NCI-H2196 treated with DMSO at 0.1 percent for 48 hours (cell line): ENCODE data around the gene TMEM98.
"Not testable (repeated sequence)": the region's sequence is repeated elsewhere in the genome, so short reads cannot be mapped to it uniquely, and the experiment has no call there.

Source experiments
- DNase-seq: peaks from one replicate; lab custom pipeline; 2025; ENCODE audit not compliant: unreplicated experiment; lab: John Stamatoyannopoulos, UW

The TMEM98 gene

GRCh38 chr17:32914181-32914580 lies 13.8 kb upstream of the TMEM98 start:
- no peak for DNase-seq

GRCh38 chr17:32915245-32915644 lies 12.7 kb upstream of the TMEM98 start:
- DNase-seq: no peak

DNA sequence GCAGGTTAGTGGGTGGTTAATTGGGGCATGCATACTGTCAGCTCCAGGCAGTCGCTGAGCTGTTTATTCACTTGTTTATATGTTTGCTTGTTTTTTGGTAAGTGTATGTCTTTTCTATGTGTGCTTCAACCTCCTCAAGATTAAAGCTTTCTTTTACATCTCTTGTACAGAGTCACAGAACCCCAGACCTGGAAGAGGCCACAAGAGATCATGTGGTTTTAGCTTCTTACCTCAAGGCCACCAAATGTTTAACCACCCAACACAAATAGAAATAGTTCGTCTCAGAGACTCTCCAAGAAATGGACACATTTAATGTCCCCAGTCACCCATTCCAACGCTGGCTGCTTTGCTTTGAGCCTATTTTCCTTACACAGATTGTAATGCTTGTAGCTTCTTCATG lies 11.8 kb upstream of the TMEM98 start:
- no peak for DNase-seq

DNA sequence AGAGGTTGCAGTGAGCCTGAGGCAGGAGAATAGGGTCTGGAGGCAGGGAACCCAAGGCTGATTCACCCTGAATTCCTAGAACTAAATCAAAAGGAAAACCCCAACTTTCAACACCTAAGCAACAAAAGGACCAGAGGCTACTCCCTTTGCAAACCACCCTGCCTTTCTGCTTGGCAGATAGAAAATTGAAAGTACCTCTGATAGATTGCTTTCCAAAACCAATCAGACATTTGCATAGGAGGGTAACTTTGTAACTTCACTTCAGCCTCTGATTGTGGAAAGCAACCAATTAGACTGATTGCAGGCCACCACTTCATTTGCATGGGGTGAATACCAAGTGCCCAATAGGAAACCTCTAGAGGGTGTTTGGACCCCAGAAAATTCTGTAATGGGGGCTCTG lies 10.9 kb upstream of the TMEM98 start:
- no peak for DNase-seq

- DNase-seq: no peak
Measured at GRCh38 chr17:32917842-32918241, 10.1 kb upstream of the TMEM98 start.

GRCh38 chr17:32919876-32920275 lies 8.1 kb upstream of the TMEM98 start:
- DNase-seq: not testable (repeated sequence)

- no peak for DNase-seq
Measured at GRCh38 chr17:32920293-32920692, 7.7 kb upstream of the TMEM98 start.

DNA sequence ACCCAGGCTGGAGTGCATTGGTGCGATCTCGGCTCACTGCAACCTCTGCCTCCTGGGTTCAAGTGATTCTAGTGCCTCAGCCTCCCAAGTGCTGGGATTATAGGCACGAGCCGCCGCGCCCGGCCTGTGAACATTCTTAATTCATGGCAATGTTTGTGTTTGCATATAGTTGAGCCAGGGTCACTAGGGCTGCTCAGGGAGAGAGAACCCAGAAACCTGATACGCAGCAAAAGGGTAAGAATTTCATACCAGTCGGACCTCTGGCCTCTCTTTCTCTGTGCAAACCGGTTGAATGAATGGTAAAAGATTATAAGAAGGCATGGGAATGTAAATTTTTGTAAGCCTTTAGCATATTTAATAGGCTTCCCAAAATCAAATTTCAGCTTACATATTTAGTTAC lies 6.9 kb upstream of the TMEM98 start:
- DNase-seq: no peak

DNA sequence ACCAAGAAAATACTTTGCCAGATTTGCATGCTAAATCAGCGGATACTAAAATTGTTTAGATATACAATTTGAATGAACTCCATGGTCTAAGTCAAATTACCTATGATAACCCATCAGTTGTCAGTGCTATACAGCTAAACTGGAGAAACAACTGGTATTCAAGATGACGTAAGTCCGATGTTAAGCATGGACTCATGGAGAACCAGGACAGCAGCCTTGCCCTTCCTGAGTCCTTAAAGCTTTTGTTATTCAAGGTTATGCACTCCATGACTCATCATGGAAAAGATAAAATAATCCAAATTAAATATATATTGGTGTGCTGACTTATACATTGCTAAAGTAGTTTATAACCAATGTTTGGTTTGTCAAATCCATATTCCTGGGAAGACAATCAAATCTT lies 4.0 kb upstream of the TMEM98 start:
- not testable (repeated sequence) for DNase-seq

DNA sequence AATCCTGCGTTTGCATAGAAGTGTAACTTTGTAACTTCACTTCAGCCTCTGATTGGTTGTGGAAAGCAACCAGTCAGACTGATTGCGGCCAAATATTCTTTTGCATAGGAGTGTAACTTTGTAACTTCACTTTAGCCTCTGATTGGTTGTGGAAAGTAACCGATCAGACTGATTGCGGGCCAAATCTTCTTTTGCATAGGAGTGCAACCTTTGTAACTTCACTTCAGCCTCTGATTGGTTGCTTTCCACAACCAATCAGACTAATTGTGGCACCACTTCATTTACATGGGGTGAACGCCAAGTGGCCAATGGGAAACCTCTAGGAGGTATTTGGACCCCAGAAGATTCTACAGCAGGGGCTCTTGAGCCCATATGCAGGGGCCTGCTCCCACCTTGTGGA lies 1.8 kb upstream of the TMEM98 start:
- DNase-seq: no peak

- not testable (repeated sequence) for DNase-seq
Measured at GRCh38 chr17:32926789-32927188, 1.2 kb upstream of the TMEM98 start.

DNA sequence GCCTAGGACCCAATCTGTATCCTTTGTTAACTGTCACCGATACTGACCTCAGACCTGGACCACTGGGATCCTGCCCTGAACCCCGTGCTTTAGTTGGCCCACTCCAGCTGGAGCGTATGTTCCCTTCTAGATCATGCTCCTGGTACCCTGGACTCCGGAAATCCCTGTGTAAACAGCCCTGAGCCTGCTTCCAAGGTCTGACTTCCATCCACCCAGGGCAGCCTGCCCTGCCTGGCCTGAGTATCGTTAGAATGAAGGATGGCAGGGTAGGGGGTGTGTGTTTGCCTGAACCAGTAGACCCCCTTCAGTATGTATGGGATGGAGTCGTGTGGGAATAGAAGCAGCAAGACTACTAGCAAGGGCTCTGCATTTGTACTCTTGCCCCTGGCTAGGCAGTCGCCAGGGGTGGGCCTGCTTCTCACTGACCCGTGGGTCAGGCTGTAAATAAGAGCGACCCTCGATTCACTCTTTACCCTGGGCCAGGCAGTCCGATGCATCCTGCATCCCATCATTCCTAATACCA lies 691 bp upstream of the TMEM98 start:
- no peak for DNase-seq

DNA sequence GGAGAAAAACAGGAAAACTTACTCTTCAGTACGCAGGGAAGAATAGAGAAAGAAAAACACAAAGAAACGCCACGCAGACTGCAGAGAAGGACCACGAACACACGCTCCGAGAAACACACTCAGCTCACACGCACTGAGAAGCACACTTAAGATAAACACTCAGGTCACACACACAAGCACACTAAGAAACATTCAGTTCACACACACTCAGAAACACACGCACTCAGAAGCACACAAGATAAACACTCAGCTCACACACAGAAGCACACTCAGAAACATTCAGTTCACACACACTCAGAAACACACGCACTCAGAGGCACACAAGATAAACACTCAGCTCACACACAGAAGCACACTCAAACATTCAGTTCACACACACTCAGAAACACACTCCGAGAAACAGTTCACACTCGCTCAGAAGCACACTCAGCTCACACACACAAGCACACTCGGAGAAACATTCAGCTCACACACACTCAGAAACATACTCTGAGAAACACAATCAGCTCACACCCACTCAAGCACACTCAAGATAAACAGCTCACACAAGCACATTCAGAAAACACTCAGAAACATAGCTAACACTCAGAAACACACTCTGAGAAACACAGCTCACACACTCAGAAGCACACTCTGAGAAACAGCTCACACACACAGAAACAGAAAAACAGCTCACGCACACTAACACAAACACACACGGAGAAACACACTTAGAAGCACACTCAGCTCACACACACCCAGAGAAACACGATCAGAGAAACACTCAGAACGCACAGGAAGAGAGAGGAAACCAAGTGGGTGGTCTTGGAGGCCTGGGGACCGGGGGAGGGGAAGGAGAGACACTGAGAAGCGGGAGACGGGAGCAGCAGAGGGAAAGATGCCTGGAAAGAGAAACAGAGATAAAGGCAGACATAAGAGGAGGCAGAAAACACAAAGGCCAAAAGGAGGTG lies 908 bp downstream of the TMEM98 start:
- DNase-seq: no peak

DNA sequence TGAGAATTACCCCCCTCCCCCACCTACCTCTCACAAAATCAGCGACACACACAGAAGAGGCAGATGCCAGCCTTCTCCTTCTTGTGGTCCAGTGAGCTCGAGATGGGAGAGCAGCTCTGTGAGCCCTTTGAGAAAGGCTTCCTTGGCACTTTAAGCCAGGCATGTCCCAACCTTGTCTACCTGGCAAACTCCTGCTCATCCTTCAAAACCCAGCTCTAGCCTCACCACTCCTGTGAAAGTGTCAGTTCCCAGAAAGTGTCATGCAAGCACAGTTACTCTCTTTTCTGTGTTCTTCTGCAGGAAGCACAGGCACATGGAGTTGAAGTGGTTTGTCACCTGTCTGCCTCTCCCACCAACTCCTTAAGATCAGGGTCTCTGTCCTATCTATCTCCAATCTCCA lies 1.6 kb downstream of the TMEM98 start:
- no peak for DNase-seq

DNA sequence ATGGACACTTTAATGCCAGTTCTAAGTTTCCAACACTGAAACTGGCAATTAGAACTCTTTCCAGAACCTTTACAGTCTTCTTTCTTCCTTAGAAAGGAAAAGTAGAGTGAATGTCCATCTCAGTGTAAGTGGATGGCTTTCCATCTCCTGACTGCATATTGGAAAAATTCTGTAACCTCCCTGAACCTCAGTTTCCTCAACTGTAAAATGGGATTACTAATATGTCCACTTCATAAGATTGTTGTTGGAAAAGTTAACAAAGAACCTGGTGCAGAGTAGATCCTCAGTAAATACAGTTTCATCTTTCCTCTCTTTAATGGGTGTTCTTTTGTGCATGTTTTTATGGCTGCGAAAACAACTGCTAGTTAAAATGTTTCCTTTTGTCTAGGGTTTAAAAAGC lies 2.6 kb downstream of the TMEM98 start:
- DNase-seq: no peak

GRCh38 chr17:32931686-32932085 lies 3.7 kb downstream of the TMEM98 start:
- no peak for DNase-seq

GRCh38 chr17:32933881-32934280 lies 5.9 kb downstream of the TMEM98 start:
- no peak for DNase-seq

- DNase-seq: no peak
Measured at GRCh38 chr17:32935726-32936125, 7.8 kb downstream of the TMEM98 start.

GRCh38 chr17:32936186-32936893 lies 8.4 kb downstream of the TMEM98 start:
- no peak for DNase-seq

DNA sequence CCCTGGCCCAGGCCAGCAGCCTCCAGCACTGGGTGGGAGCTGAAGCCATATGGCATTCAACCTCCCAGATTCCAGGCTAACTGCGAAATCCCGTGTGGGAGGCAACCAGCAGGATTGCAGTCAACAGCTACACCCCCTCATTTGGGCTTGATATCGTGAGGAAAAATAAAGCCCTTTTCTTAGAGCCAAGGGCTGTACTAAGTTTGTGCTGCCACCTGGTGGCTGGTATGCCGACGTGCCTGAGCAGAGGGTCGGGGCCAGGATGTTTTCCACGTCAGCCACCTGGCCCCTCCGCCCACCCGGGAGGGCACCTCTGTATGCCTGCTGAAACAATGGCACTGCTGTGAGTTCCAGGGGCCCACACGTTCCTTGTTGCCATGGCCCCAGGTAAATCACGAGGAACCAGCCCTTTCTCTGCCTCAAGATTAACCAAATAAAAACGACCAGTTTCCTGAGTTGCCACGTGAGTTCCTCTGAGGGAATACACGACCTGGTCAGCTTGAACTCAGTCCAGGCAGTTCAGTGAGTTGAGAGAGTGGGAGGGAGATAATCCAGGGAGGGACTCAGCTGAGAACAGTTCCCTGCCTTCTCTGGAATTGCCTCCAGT lies 9.0 kb downstream of the TMEM98 start:
- DNase-seq: no peak

DNA sequence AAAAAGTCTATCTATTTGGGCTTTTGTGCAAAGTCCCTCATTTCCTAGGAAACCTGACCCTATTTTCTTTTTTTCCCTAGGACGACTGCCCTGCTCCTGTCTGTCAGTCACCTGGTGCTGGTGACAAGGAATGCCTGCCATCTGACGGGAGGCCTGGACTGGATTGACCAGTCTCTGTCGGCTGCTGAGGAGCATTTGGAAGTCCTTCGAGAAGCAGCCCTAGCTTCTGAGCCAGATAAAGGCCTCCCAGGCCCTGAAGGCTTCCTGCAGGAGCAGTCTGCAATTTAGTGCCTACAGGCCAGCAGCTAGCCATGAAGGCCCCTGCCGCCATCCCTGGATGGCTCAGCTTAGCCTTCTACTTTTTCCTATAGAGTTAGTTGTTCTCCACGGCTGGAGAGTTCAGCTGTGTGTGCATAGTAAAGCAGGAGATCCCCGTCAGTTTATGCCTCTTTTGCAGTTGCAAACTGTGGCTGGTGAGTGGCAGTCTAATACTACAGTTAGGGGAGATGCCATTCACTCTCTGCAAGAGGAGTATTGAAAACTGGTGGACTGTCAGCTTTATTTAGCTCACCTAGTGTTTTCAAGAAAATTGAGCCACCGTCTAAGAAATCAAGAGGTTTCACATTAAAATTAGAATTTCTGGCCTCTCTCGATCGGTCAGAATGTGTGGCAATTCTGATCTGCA lies 12.9 kb downstream of the TMEM98 start:
- no peak for DNase-seq
